ENCODE data around the gene HNRNPM. TPM values are rescaled to one million over a fixed set of nuclear protein-coding genes. Genes with fewer than 3 reads are reported as not detected.

The HNRNPM gene
- total RNA-seq, 4 donors from 2014 or later = 80.4 to 158 (median 111) TPM

- no peak for DNase-seq (ENCODE audit: low spot score)
- TF ChIP-seq CTCF (IDR thresholded peaks at IDR 0.05) = no peak
- ATAC-seq (ENCODE audit: low FRiP score) = no peak
These were observed 73.0 kb downstream of the HNRNPM start for GRCh38 chr19:8517551-8518442.

- no peak for DNase-seq (ENCODE audit: low spot score)
- ATAC-seq (ENCODE audit: low FRiP score) = no peak
- no peak for TF ChIP-seq CTCF (IDR thresholded peaks at IDR 0.05)
These were observed 73.8 kb downstream of the HNRNPM start for GRCh38 chr19:8518536-8518935.

GRCh38 chr19:8519388-8519787 lies 74.6 kb downstream of the HNRNPM start:
- ATAC-seq (ENCODE audit: low FRiP score) (no peak), DNase-seq (ENCODE audit: low spot score) (no peak)
- no peak for TF ChIP-seq CTCF (IDR thresholded peaks at IDR 0.05)

GRCh38 chr19:8525401-8525684 lies 80.6 kb downstream of the HNRNPM start:
- ATAC-seq (ENCODE audit: low FRiP score) (no peak), DNase-seq (ENCODE audit: low spot score) (no peak)
- TF ChIP-seq CTCF (IDR thresholded peaks at IDR 0.05) = no peak

- DNase-seq (ENCODE audit: low spot score) (peak; percentile 86), ATAC-seq (ENCODE audit: low FRiP score) (peak; percentile 84)
- no peak for TF ChIP-seq CTCF (IDR thresholded peaks at IDR 0.05)
These were observed 81.7 kb downstream of the HNRNPM start for GRCh38 chr19:8526345-8527091.

GRCh38 chr19:8528500-8528899 lies 83.7 kb downstream of the HNRNPM start:
- TF ChIP-seq CTCF (IDR thresholded peaks at IDR 0.05) = no peak
- DNase-seq (ENCODE audit: low spot score) = no peak
- no peak for ATAC-seq (ENCODE audit: low FRiP score)
